Stimulated activated CD4-positive, alpha-beta T cell treated with anti-CD3 and anti-CD28 coated beads, TNF-alpha, amount 100 ng/mL, for 1 hour (primary cell): Measurements from ENCODE around the gene CENPQ.

Experiments
- DNase-seq, 3 donors: peaks; one replicate each; pipeline ENCODE4 v3.0.0-alpha.2; 2020; ENCODE audit warnings: low read depth in 3 of 3, low spot score in 1 of 3

The CENPQ gene

GRCh38 chr6:49539102-49539501 is 75.9 kb downstream of the CENPQ start:
- no peak for DNase-seq

DNA sequence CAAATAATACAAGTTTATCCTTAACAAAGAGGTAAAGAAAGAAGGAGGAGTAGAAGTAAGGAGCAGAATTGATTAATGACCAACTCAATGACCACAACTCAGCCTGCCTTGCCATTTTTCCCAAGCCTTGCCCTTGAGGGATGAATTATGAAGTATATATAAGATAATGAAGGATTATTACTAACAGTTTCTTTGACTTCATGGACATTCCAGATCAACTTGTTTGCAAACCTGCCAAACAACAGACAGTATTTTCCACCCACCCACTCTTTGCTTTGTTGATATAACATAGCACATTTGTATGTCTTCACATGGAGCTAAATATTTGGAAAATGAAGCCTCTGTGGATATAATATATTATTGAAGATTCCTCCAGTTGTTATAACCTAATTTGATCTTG is 77.4 kb downstream of the CENPQ start:
- DNase-seq = no peak

DNA sequence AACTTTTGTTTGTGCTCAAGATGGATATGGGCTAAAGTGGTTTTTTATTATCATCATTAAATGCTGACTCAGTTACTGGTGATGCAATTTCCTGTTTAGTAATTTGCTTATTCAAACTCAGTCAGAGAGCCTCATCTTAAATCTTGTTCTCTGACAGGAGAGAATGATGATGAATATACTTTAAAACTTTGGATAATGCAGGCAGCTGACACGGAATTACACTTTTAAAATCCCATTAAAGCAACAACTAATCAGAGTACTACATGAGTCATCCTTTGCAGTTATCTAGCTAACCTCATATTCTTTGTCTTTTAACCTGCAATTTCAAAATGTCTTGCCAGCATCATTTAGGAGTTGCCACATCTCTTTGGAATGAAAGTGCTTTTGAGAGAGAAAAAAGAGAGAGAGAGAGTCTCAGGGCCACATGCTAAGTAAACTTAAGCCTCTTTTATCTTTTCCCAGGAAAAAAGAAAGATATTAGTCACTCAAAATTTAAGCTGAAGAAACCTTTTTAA is 78.1 kb downstream of the CENPQ start:
- DNase-seq = no peak

- DNase-seq = no peak
Measured at GRCh38 chr6:49541936-49542335, 78.8 kb downstream of the CENPQ start.
